Heart right ventricle (tissue), 16 donors: ENCODE measurements around the gene FBN1. TPM values are rescaled to one million over a fixed set of nuclear protein-coding genes. Genes with fewer than 3 reads are reported as not detected.

Source experiments
- ATAC-seq, 8 donors: fragments of 200-7000 bp; cut with Tn5 transposase; one replicate each; pipeline ENCODE4 v1.9.1; 2020; ENCODE audit warnings: mild to moderate bottlenecking in 8 of 8, moderate library complexity in 8 of 8, moderate number of reproducible peaks in 1 of 8
- DNase-seq, 2 donors: peaks; one replicate each; pipeline ENCODE4 v3.0.0-alpha.2; 2020
- H3K27ac ChIP-seq, 10 donors: fragments of 200-600 bp; sonication (generic) in 2 of 10; one replicate each; pipeline versions ENCODE4 v1.5.0 to v1.8.0; 2020 to 2022; ENCODE audit warnings: mild to moderate bottlenecking in 3 of 10
- H3K27me3 ChIP-seq, 7 donors: fragments of 200-600 bp; one replicate each; pipeline ENCODE4 v1.8.0; 2021 to 2022; ENCODE audit warnings: mild to moderate bottlenecking in 2 of 7
- H3K36me3 ChIP-seq, 9 donors: fragments of 200-600 bp; sonication (generic) in 1 of 9; one replicate each; pipeline versions ENCODE4 v1.5.0 to v1.8.0; 2020 to 2022; ENCODE audit warnings: mild to moderate bottlenecking in 2 of 9
- H3K4me1 ChIP-seq, 9 donors: fragments of 200-600 bp; sonication (generic) in 1 of 9; one replicate each; pipeline versions ENCODE4 v1.5.0 to v1.8.0; 2020 to 2022; ENCODE audit warnings: mild to moderate bottlenecking in 4 of 9
- H3K4me3 ChIP-seq, 10 donors: fragments of 200-600 bp; sonication (generic) in 2 of 10; one replicate each; pipeline versions ENCODE4 v1.5.0 to v1.8.0; 2020 to 2022; ENCODE audit warnings: mild to moderate bottlenecking in 7 of 10, moderate library complexity in 2 of 10
- H3K9me3 ChIP-seq, 11 donors: fragments of 200-600 bp in 10 of 11; sonication (generic) in 2 of 11; one replicate each; pipeline versions ENCODE4 v1.5.0 to v1.8.0; 2013 to 2022; ENCODE audit warnings: mild to moderate bottlenecking in 2 of 11, control low read depth in 1 of 11, moderate library complexity in 1 of 11
- CTCF ChIP-seq, 9 donors: fragments of 200-600 bp; sonication (generic) in 2 of 9; IDR thresholded peaks; one replicate each; pipeline versions ENCODE4 v1.5.0 to v1.8.0; 2021 to 2022; ENCODE audit warnings: antibody characterized with exemption in 9 of 9, mild to moderate bottlenecking in 5 of 9, moderate library complexity in 1 of 9
- WGBS, 2 donors: extraction: QIAGEN DNeasy Blood & Tissue Kit; methylation state at CpG; one replicate each; pipeline ENCODE4 v1.1.7; 2013; ENCODE audit warnings: inconsistent platforms in 1 of 2; 5-methylcytosine and 5-hydroxymethylcytosine counted together
- intact Hi-C, 10 donors: fragments of 100-400 bp; cut with DNase I; formaldehyde crosslinking; loops; one replicate each; pipeline versions ENCODE4 v1.11.1 to v1.14.2; 2022
- polyA plus RNA-seq, 2 donors: library from polyadenylated mRNA; stranded (reverse); fragments of 200-250 nt; gene quantifications; one replicate each; pipeline ENCODE4 v1.2.3, GENCODE V29; 2013
- total RNA-seq, 10 donors: library from RNA; stranded (reverse); fragmentation: NEBNext Ultra II Directional in 3 of 10; extraction: Animal tissue kit (Norgen Biotek cat#: 25700) in 3 of 10; gene quantifications; one replicate each; pipeline versions ENCODE4 v1.2.1 to v1.2.4, GENCODE V29; 2021 to 2023
- donor health status: Arrhythmogenic right ventricular cardiomyopathy.
- donor health status: ischemic (EF 13 %, LVEDD 7.1; RV severe dilation, severe dysfunction).
- donor health status: healthy with polysubstance abuse.
- donor health status: DM: no; HTN: yes; CAD: no.
- donor health status: DM: no; HTN: no; CAD: no.
- donor health status: ischemic (EF 25% LVEDD 6.9; RV normal size, moderate dysfunction).
- donor health status: ischemic (EF 25% LVEDD 5.7; RV mildly dilated, moderate dysfunction).
- donor health status: healthy.
- donor health status: DM: yes; HTN: yes; CAD: no.
- donor health status: Ischemic cardiomyopathy.
- donor health status: ischemic (EF 35%, LVEDD 5.7; RV mildly dilated, moderate dysfunction).
- donor health status: nonischemic (EF 11% LVEDD 7.7; RV severe dilation, severe dysfunction).
- donor health status: DM: yes; HTN: yes; CAD: no.
- donor health status: PGD.
- donor health status: ischemic (EF 29% LVEDD 5.4; RV normal size, mild dysfunction).
- donor health status: nonischemic (EF 23%, LVEDD 6.1; RV moderate dilation, normal function).

Gene FBN1
- total and polyA plus RNA-seq, 12 donors: 7.0 to 116 (median 31.1) TPM

- Histone ChIP-seq H3K27me3 (peaks cover 0 to 30% (median 6%) of the 10 kb centered on the region in 7 donors), H3K36me3 (peaks cover 0 to 6% (median 0%) of the 10 kb centered on the region in 9 donors), H3K9me3 (no peaks in the 10 kb centered on the region), H3K4me3 (peak overlapping the region; percentile 64 to 96 (median 89)), H3K27ac (peak overlapping the region; percentile 85 to 93 (median 90)), H3K4me1 (peaks cover 0 to 50% (median 21%) of the 10 kb centered on the region in 9 donors)
- DNase-seq (peak; percentile 42 to 57), ATAC-seq (peak; percentile 34 to 85 (median 52))
- intact Hi-C loops: loop anchor here in 6 of 10 donors (5.0 to 10.0 kb wide), 10 partner anchors 43 to 290 kb away; no protein-coding TSS in a partner anchor
- no peak for TF ChIP-seq CTCF (IDR thresholded peaks at IDR 0.05)
- 0 to 1% methylated on average over 72 to 79 of the region's 79 CpGs for WGBS, 2 donors
Observed at GRCh38 chr15:48644827-48645557, 517 bp downstream of the FBN1 start.

GRCh38 chr15:48644467-48644826 lies 1.1 kb downstream of the FBN1 start:
- Histone ChIP-seq H3K27me3 (peaks cover 0 to 30% (median 6%) of the 10 kb centered on the region in 7 donors), H3K36me3 (peaks cover 0 to 6% (median 0%) of the 10 kb centered on the region in 9 donors), H3K27ac (peak overlapping the region; percentile 85 to 93 (median 90)), H3K4me1 (peaks cover 0 to 55% (median 21%) of the 10 kb centered on the region in 9 donors), H3K9me3 (no peaks in the 10 kb centered on the region), H3K4me3 (peak overlapping the region; percentile 64 to 96 (median 89))
- 1% methylated on average over 26 of the region's 26 CpGs for WGBS, 2 donors
- DNase-seq (peak in 1 of 2 donors; percentile 53), ATAC-seq (peak in 2 of 8 donors; percentile 3 to 5)
- intact Hi-C loops: loop anchor here in 6 of 10 donors (5.0 to 10.0 kb wide), 10 partner anchors 42 to 290 kb away; no protein-coding TSS in a partner anchor
- TF ChIP-seq CTCF (IDR thresholded peaks at IDR 0.05): no peak

GRCh38 chr15:48643776-48644466 lies 1.6 kb downstream of the FBN1 start:
- H3K27ac ChIP-seq: peak overlapping the region; percentile 85 to 93 (median 90)
- peaks cover 0 to 11% (median 0%) of the 10 kb centered on the region in 9 donors for H3K36me3 ChIP-seq
- peaks cover 0 to 61% (median 21%) of the 10 kb centered on the region in 9 donors for H3K4me1 ChIP-seq
- intact Hi-C loops: loop anchor here in 6 of 10 donors (5.0 to 10.0 kb wide), 10 partner anchors 42 to 289 kb away; no protein-coding TSS in a partner anchor
- WGBS, 2 donors: 27 to 28% methylated on average over 12 of the region's 12 CpGs
- H3K9me3 ChIP-seq: no peaks in the 10 kb centered on the region
- H3K4me3 ChIP-seq: peak overlapping the region; percentile 64 to 96 (median 89)
- ATAC-seq: no peak
- no peak for DNase-seq
- H3K27me3 ChIP-seq: peaks cover 0 to 30% (median 6%) of the 10 kb centered on the region in 7 donors
- TF ChIP-seq CTCF (IDR thresholded peaks at IDR 0.05): no peak

GRCh38 chr15:48643206-48643605 lies 2.3 kb downstream of the FBN1 start:
- 40 to 58% methylated on average over 3 of the region's 3 CpGs for WGBS, 2 donors
- peak overlapping the region in 8 of 10 donors; percentile 12 to 93 (median 90) for H3K27ac ChIP-seq

More at GRCh38 chr15:48643206-48643605, 2.3 kb downstream of the FBN1 start:
- TF ChIP-seq CTCF (IDR thresholded peaks at IDR 0.05): no peak
- intact Hi-C loops: loop anchor here in 6 of 10 donors (5.0 to 10.0 kb wide), 10 partner anchors 41 to 288 kb away; no protein-coding TSS in a partner anchor
- Histone ChIP-seq H3K27me3 (peaks cover 0 to 30% (median 6%) of the 10 kb centered on the region in 7 donors), H3K4me3 (peak overlapping the region; percentile 4 to 96 (median 89)), H3K36me3 (peaks cover 0 to 14% (median 0%) of the 10 kb centered on the region in 9 donors), H3K4me1 (peaks cover 0 to 65% (median 21%) of the 10 kb centered on the region in 9 donors), H3K9me3 (no peaks in the 10 kb centered on the region)
- DNase-seq (no peak), ATAC-seq (no peak)
